GM20431 (cell line): ENCODE measurements around the gene CPB1.
"Not testable (repeated sequence)": the region's sequence is repeated elsewhere in the genome, so short reads cannot be mapped to it uniquely, and the experiment has no call there.

Source experiments
- in situ Hi-C: fragments of 300-500 bp; cut with MseI, MboI; formaldehyde crosslinking; loops from one replicate; pipeline ENCODE4 v1.15.0; 2020; ENCODE audit warnings: low sequenced_read_pairs; ENCODE audit not compliant: unreplicated experiment

CPB1 gene

GRCh38 chr3:148827585-148827984, at the start of gene CPB1:
Gene CPB1 (plus strand): TSS chr3:148827811. CDS start chr3:148827824, 13 bp downstream.
- in situ Hi-C loops: no loop called here

- in situ Hi-C loops: no loop called here
Measured at GRCh38 chr3:148778926-148779325, 48.7 kb upstream of the CPB1 start.

GRCh38 chr3:148785026-148785425, 42.6 kb upstream of the CPB1 start:
- in situ Hi-C loops: not testable (repeated sequence)

GRCh38 chr3:148786159-148786558, 41.5 kb upstream of the CPB1 start:
- in situ Hi-C loops: not testable (repeated sequence)

- in situ Hi-C loops: no loop called here
Measured at GRCh38 chr3:148789146-148789545, 38.5 kb upstream of the CPB1 start.

GRCh38 chr3:148789906-148790305, 37.7 kb upstream of the CPB1 start:
- in situ Hi-C loops: no loop called here

GRCh38 chr3:148790370-148790769, 37.2 kb upstream of the CPB1 start:
- in situ Hi-C loops: no loop called here

GRCh38 chr3:148790851-148791735, 36.5 kb upstream of the CPB1 start:
- in situ Hi-C loops: no loop called here

GRCh38 chr3:148791920-148792319, 35.7 kb upstream of the CPB1 start:
- in situ Hi-C loops: no loop called here

GRCh38 chr3:148792516-148792915, 35.1 kb upstream of the CPB1 start:
- in situ Hi-C loops: no loop called here

GRCh38 chr3:148796799-148797198, 30.8 kb upstream of the CPB1 start:
- in situ Hi-C loops: no loop called here

- in situ Hi-C loops: no loop called here
Measured at GRCh38 chr3:148797795-148798194, 29.8 kb upstream of the CPB1 start.

- in situ Hi-C loops: no loop called here
Measured at GRCh38 chr3:148800414-148800813, 27.2 kb upstream of the CPB1 start.

GRCh38 chr3:148809835-148810234, 17.8 kb upstream of the CPB1 start:
- in situ Hi-C loops: no loop called here

- in situ Hi-C loops: no loop called here
Measured at GRCh38 chr3:148815316-148816110, 12.1 kb upstream of the CPB1 start.

- in situ Hi-C loops: no loop called here
Measured at GRCh38 chr3:148816427-148816826, 11.2 kb upstream of the CPB1 start.

GRCh38 chr3:148816981-148817525, 10.6 kb upstream of the CPB1 start:
- in situ Hi-C loops: no loop called here

GRCh38 chr3:148820361-148821245, 7.0 kb upstream of the CPB1 start:
- in situ Hi-C loops: no loop called here

- in situ Hi-C loops: no loop called here
Measured at GRCh38 chr3:148823026-148823425, 4.6 kb upstream of the CPB1 start.

GRCh38 chr3:148825476-148825875, 2.1 kb upstream of the CPB1 start:
- in situ Hi-C loops: no loop called here
